NB4 (cell line): ENCODE measurements around the gene PRR29.
"Not testable (repeated sequence)": the region's sequence is repeated elsewhere in the genome, so short reads cannot be mapped to it uniquely, and the experiment has no call there.

Experiments used
- DNase-seq: peaks from one replicate; pipeline ENCODE4 v3.0.0; 2010; ENCODE audit warnings: low read depth
- H3K4me3 ChIP-seq: one replicate; pipeline ENCODE4 v1.5.1; 2011; ENCODE audit warnings: mild to moderate bottlenecking, low read depth, low read length, moderate library complexity
- CTCF ChIP-seq: IDR thresholded peaks from one replicate; pipeline ENCODE4 v1.5.1; 2012; ENCODE audit warnings: low read depth, low read length
- MAX ChIP-seq: IDR thresholded peaks from 2 replicates; pipeline ENCODE4 v1.6.1; 2011; ENCODE audit warnings: low read depth, low read length
- MYC ChIP-seq: IDR thresholded peaks from 2 replicates; pipeline ENCODE4 v1.6.1; 2011; ENCODE audit warnings: low read depth, low read length
- POLR2A ChIP-seq: IDR thresholded peaks from 2 replicates; pipeline ENCODE4 v1.6.1; 2011; ENCODE audit warnings: mild to moderate bottlenecking; ENCODE audit not compliant: insufficient read length; ENCODE audit errors: extremely low read depth

The PRR29 gene

GRCh38 chr17:63976702-63977101, 21.4 kb upstream of the PRR29 start:
- no peak for DNase-seq
- TF ChIP-seq CTCF (no peak), POLR2A (no peak), MYC (no peak), MAX (no peak)
- H3K4me3 ChIP-seq = no peak overlapping the region

GRCh38 chr17:63978272-63979200, 19.6 kb upstream of the PRR29 start:
- H3K4me3 ChIP-seq = no peak overlapping the region
- DNase-seq = no peak
- TF ChIP-seq MAX = no peak
- no peak for TF ChIP-seq CTCF
- no peak for TF ChIP-seq POLR2A
- TF ChIP-seq MYC = no peak

- H3K4me3 ChIP-seq, DNase-seq: not testable (repeated sequence)
These were observed 15.5 kb upstream of the PRR29 start for GRCh38 chr17:63982641-63983040.

- DNase-seq = no peak
- TF ChIP-seq CTCF (no peak), MYC (no peak), POLR2A (no peak), MAX (no peak)
- no peak overlapping the region for H3K4me3 ChIP-seq
These were observed 14.8 kb upstream of the PRR29 start for GRCh38 chr17:63983320-63983719.

- no peak overlapping the region for H3K4me3 ChIP-seq
- DNase-seq = no peak
- TF ChIP-seq CTCF (no peak), MAX (no peak), POLR2A (no peak)
These were observed 13.9 kb upstream of the PRR29 start for GRCh38 chr17:63984236-63984635.

GRCh38 chr17:63984651-63985386, 13.3 kb upstream of the PRR29 start:
- H3K4me3 ChIP-seq = no peak overlapping the region
- TF ChIP-seq CTCF (no peak), MAX (peak; percentile 63), MYC (peak; percentile 74), POLR2A (no peak)
- DNase-seq = peak; percentile 70
